Measurements from ENCODE around the gene ASPRV1.
"Not testable (repeated sequence)": the region's sequence is repeated elsewhere in the genome, so short reads cannot be mapped to it uniquely, and the experiment has no call there.

ASPRV1 gene

GRCh38 chr2:69961496-69961895 is at the start of gene ASPRV1:
Gene ASPRV1 (minus strand): TSS chr2:69961631. CDS start chr2:69961436, 195 bp downstream.
- peak in 1 of 2 donors; percentile 5 for DNase-seq

- no peak for DNase-seq
These were observed 49.2 kb upstream of the ASPRV1 start for GRCh38 chr2:70010576-70011111.

DNA sequence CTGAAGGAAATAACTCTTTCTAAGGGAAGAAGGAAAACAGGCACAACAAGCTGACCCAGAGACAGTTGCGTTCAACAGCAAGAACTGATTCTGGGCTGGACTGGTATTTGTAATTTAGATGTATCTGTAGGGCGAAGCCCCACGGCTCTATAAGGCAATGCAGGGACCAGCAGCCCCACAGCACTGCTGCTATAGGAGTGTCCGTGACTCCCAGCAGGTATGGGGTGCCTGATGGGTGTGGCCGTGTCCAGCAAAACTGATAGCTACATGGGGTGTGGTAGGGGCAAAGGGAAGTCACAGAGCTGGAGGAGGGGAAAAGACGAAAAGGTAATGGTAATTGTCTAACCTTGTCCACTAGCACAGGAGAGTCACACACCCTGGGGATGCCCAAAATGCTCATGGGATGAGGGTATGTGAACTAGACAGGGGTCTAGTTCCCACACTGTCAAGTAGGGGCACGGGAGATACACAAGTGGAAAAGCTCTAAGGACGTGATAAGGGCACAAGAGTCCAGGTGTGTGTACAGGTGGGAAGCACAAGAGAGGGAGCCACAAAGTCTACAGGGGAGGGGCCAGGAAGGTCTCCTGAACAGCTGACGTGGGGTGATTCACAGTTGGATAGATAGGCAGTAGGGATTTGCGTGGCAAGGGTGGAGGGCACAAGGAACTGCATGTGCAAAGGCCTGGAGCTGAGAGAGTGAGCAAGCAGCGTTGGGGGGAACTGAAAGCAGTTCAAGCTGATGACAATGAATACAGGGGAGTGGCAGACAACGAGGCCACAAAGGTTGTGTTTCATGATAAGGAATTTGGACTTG is 48.5 kb upstream of the ASPRV1 start:
- DNase-seq: peak in 1 of 2 donors; percentile 66

GRCh38 chr2:70008290-70008689 is 46.9 kb upstream of the ASPRV1 start:
- DNase-seq: no peak

DNA sequence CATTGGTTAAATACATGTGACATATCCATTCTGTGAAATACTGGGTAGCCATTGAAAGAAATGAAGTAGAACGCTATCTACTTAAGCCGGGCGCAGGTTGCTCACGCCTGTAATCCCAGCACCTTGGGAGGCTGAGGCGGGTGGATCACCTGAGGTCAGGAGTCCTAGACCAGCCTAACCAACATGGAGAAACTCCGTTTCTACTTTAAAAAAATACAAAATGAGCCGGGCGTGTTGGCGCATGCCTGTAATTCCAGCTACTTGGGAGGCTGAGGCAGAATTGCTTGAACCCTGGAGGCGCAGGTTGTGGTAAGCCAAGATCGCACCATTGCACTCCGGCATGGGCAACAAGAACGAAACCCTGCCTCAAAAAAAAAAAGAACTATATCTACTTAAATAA is 45.7 kb upstream of the ASPRV1 start:
- DNase-seq: no peak

DNA sequence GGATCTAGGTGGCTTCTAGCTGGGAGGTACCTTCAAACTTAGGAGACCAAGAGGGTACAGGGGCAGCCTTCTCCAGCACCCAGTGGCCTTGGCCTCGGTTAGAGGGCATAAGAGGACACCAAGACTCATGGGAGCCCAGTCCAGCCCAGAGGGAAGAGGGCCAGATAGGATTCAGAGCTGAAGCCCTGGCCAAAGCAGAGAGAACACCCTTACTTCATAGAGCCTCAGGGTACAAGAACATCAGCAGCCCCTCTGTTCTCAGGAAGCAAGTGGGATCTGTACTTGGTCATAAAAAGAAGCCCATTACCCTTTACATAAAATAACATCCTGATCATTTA is 45.0 kb upstream of the ASPRV1 start:
- no peak for DNase-seq

DNA sequence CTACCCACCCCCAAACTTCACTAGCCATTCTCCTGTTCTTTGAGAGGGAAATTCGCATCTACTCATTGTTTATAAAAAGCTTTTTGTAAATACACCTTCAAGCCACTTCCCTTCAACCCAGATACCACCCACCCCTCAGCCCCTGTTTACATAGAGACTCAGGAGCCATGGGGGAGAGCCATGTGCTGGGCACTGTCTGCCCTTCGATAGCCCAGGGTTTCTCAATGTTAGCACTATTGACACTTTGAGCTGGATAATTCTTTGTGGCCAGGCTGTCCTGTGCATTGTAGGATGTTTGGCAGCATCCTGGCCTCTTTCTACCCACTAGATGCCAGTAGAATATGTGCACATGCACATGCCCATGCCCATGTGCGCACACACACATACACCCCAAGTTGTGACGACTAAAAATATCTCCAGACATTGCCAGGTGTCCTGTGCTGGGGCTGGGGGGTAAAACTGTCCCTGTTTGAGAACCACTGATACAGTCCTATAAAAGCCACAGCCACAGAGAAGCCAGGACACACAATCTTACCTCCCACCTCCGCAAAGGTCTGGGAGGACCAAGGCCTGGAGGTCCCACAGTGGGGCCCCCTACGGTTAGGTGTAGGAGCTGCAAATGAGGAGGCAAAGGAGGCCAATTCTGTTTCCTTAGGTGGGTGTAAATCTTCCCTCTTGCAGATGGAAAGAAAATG is 44.5 kb upstream of the ASPRV1 start:
- DNase-seq: no peak

- DNase-seq: no peak
These were observed 43.8 kb upstream of the ASPRV1 start for GRCh38 chr2:70005216-70005615.

DNA sequence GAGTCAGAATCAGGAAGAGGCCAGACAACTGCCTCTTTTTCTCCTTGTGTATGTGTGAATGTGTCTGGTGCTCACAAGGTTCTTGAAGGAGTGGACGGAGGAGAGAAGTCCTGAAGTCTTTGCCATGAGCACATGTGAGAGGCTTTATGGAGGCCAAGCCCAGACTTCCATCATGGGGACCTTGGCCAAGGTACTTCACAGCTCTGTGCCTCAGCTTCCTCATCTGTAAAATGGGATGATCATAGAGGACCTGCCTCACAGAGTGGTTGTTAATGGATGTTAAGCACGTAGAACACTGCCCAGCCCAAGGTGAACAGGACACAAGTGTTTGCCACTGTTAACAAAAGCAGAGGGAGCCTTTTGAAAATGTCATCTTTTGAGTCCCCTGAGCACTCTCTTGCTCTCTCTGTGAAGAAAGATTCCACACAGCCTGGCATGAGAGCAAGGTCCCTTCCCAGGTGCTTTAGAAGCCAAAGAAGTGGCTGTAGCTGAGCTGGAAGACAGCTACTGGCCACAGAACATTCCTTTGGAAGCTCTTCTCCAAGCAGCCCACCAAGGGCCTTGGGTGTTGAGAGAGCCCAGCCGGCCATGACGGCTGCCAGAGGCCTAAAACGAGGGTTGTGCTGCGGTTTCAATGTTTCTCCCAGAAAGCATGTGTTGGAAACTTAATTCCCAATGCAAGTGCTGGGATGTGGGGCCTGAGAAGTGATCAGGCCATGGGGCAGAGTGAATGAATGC is 41.8 kb upstream of the ASPRV1 start:
- DNase-seq: no peak

GRCh38 chr2:70002241-70002899 is 40.9 kb upstream of the ASPRV1 start:
- no peak for DNase-seq

- DNase-seq: not testable (repeated sequence)
These were observed 39.1 kb upstream of the ASPRV1 start for GRCh38 chr2:70000529-70000928.

GRCh38 chr2:69998761-69999160 is 37.3 kb upstream of the ASPRV1 start:
- DNase-seq: no peak

GRCh38 chr2:69997015-69997830 is 35.8 kb upstream of the ASPRV1 start:
- peak in 1 of 2 donors; percentile 67 for DNase-seq

- DNase-seq: no peak
These were observed 34.1 kb upstream of the ASPRV1 start for GRCh38 chr2:69995511-69995910.

DNA sequence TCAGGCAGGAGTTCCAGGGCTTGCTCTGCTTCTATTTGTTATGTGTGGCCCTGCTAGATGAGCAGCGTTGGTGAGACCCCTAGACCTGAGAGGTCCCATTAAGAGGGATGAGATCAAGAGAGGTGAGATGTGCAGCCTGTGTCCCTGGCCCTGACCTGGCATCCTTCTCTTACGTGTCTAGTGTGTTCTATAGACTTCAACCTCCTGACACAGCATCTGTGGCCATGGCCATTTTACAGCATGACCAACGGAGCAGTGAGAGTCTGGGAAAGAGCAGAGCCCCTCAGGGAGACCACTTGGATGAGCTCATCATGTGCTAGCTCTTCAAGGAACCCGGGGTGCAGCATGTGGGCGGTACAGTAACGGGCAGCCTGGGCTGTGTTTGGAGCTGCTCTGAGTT is 32.7 kb upstream of the ASPRV1 start:
- DNase-seq: no peak

GRCh38 chr2:69993708-69994107 is 32.3 kb upstream of the ASPRV1 start:
- no peak for DNase-seq

DNA sequence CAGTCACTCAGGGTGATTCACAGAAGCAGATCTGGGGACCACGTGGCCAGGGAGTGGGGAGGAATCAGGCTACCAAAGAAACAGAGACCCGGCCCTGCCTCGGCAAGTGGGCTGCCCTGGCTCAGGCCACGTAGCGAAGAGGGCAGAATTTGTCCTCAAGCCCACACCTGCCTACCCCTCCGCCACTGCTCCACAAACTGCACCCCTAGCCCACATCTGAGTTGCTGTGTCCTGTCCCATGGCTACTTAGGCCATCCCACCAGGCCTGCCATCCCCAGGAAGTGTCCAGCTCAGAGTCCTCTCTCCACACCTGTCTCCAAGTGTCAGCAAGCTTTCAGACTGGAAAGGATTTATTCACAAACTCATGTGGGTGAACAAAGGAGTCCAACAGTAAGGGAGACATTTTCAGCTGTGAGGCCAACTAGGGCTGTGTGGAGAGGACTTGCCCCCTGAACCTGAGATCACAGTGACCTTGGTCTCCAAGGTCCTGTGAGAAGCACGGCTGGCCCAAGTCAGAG is 31.7 kb upstream of the ASPRV1 start:
- DNase-seq: no peak

DNA sequence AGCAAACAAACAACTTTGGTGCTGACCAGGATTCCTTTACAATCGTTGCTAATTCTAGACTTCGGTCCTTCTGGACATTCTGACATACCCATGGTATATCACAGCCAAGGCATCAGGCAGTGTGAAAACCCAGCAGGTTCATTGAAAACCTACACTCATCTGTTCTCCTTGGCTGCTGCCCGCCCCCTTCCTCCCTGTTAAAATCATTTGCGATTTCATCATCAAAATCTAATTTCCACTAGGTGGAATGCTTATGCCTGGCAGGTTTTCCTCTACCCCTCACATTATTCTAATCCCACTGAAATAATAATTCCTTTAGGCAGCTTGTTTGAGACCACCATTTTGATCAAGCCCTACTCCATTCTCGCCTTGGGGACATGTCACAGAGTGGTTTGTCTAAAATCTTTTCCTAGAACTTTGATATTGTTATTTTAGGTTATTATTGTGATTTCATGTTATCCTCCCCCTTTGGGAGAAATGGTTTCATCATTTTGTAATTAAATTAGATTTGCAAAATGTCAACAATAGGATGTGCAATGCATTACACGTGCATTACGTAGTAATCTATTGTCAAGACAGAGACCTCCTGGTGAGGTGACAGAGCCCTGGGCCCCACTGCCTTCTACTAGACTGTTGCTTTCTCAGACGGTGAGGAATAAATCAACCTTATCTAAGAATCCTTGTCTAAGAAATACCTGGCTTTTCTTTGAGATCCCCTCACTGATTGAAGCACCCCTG is 31.0 kb upstream of the ASPRV1 start:
- DNase-seq: no peak

DNA sequence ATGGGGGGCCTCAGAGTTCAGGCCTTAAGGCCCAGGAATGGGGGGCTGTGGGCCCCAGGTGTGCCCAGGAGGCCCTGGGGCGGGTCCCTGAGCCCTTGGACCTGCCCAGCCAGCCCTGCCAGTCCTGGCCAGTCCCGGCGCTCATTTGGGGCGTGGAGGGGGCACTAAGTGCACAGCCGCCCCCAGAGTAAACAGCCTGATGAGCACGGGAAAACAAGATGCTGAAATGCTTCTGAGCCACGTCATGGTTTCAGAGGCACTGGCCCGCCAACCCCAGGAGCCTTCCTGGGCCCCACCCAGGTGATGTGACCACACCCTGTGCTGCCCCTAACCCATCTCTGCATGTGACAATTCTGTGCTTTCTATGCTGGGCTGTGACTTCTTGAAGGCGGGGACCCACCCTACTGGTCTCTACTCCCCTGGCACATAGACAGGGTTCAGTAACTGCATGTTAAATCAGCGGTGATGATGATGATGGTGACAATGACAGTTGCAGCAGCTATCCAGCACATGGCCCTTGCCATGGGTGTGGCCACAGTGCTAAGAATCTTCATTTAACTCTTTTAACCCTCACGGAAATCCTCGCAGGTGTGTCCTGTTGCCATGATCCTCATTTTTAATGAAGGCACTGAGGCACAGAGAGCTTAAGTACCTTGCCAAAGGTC is 28.1 kb upstream of the ASPRV1 start:
- no peak for DNase-seq

- DNase-seq: no peak
These were observed 27.6 kb upstream of the ASPRV1 start for GRCh38 chr2:69989009-69989408.

All from CD4-positive, alpha-beta T cell treated with Interleukin-4 for 1 hour (primary cell).